Panc1 (cell line): Measurements from ENCODE around the gene POLR2B. TPM values are rescaled to one million over a fixed set of nuclear protein-coding genes. Genes with fewer than 3 reads are reported as not detected.

Experiments used
- ATAC-seq: fragments of 200-7000 bp; cut with Tn5 transposase; 2 replicates; pipeline ENCODE4 v1.9.1; 2020; ENCODE audit warnings: mild to moderate bottlenecking, moderate library complexity
- BruUV-seq: library from RNA; stranded (reverse); fragments of 400-500 nt; replicated peaks from 2 replicates; lab custom pipeline; 2021; lab: Mats Ljungman, UMichigan
- CTCF ChIA-PET: fragments of 300-600 bp; sonication (Branson Sonifier 250); formaldehyde crosslinking; loops from one replicate; lab custom pipeline; 2022; ENCODE audit warnings: antibody characterized with exemption; lab: Charles Lee
- POLR2A ChIA-PET: fragments of 300-600 bp; sonication (Branson Sonifier 250); formaldehyde crosslinking; loops from one replicate; lab custom pipeline; 2022; ENCODE audit warnings: antibody characterized with exemption; lab: Charles Lee
- DNase-seq: peaks from one replicate; pipeline ENCODE4 v3.0.0-alpha.2; 2010; ENCODE audit warnings: low read depth, low spot score
- H3K27ac ChIP-seq: 2 replicates; pipeline ENCODE4 v1.5.1; 2011; ENCODE audit warnings: mild to moderate bottlenecking, low read length, inconsistent platforms
- H3K27me3 ChIP-seq: fragments of 200-500 bp; sonication (Bioruptor generic); 2 replicates; pipeline ENCODE4 v1.6.0; 2014; ENCODE audit warnings: low read length, inconsistent platforms; ENCODE audit not compliant: control insufficient read depth, insufficient read depth
- H3K36me3 ChIP-seq: fragments of 200-500 bp; sonication (Bioruptor generic); 2 replicates; pipeline ENCODE4 v1.5.1; 2014; ENCODE audit warnings: inconsistent platforms, mild to moderate bottlenecking, low read length, moderate library complexity; ENCODE audit not compliant: control insufficient read depth, insufficient read depth
- H3K4me1 ChIP-seq: 2 replicates; pipeline ENCODE4 v1.5.1; 2011; ENCODE audit warnings: inconsistent platforms, mild to moderate bottlenecking, low read length, moderate library complexity; ENCODE audit not compliant: control insufficient read depth, insufficient read depth
- H3K4me3 ChIP-seq, 2 experiments: 2 replicates each; pipeline ENCODE4 v1.5.1; 2011 to 2012; ENCODE audit warnings: low read depth in 2 of 2, low read length in 2 of 2, mild to moderate bottlenecking in 2 of 2, inconsistent platforms in 1 of 2, moderate library complexity in 1 of 2
- H3K9me3 ChIP-seq: fragments of 200-500 bp; sonication (Bioruptor generic); 2 replicates; pipeline ENCODE4 v1.5.1; 2014; ENCODE audit warnings: low read depth, mild to moderate bottlenecking, inconsistent platforms, low read length, moderate library complexity; ENCODE audit not compliant: control insufficient read depth, insufficient read depth
- CTCF ChIP-seq: fragments of 450-650 bp; IDR thresholded peaks from 2 replicates; pipeline ENCODE4 v1.5.1; 2017; ENCODE audit warnings: mild to moderate bottlenecking
- POLR2AphosphoS5 ChIP-seq: IDR thresholded peaks from 2 replicates; pipeline ENCODE4 v1.6.1; 2012; ENCODE audit warnings: mild to moderate bottlenecking, low read depth, low read length, moderate library complexity
- SIN3A ChIP-seq: IDR thresholded peaks from 2 replicates; pipeline ENCODE4 v1.6.1; 2012; ENCODE audit warnings: low read depth, mild to moderate bottlenecking, low read length, moderate library complexity, borderline replicate concordance; ENCODE audit not compliant: insufficient read depth
- TCF7L2 ChIP-seq: IDR thresholded peaks from 2 replicates; pipeline ENCODE4 v1.6.1; 2011; ENCODE audit warnings: mild to moderate bottlenecking, low read depth, low read length, inconsistent platforms
- in situ Hi-C: cut with HindIII; loops from 2 replicates; pipeline ENCODE4 v1.10.0; 2016; ENCODE audit warnings: low sequenced_read_pairs, low pct_unique_long_range_greater_than_20kb
- intact Hi-C: fragments of 100-400 bp; cut with micrococcal nuclease; formaldehyde crosslinking; loops from one replicate; pipeline ENCODE4 v1.10.0; 2022; ENCODE audit not compliant: unreplicated experiment
- total RNA-seq: library from RNA; stranded (reverse); gene quantifications from one replicate; pipeline ENCODE4 v1.2.1, GENCODE V29; 2021; ENCODE audit not compliant: unreplicated experiment
- TF ChIP-seq, protein P1 (sequence below), 2 experiments: IDR thresholded peaks; 2 replicates each; pipeline ENCODE4 v1.6.1; 2011 to 2012; ENCODE audit warnings: low read depth in 2 of 2, control low read depth in 1 of 2, low read length in 1 of 2, mild to moderate bottlenecking in 1 of 2, moderate library complexity in 1 of 2; ENCODE audit not compliant: insufficient read depth in 1 of 2

The POLR2B gene
- total RNA-seq, 1 experiment from 2014 or later, result 84.1 TPM

- ATAC-seq, result no peak
- no peak overlapping the region for H3K27ac ChIP-seq
These were observed 44.4 kb downstream of the POLR2B start for GRCh38 chr4:57023104-57023503.

GRCh38 chr4:57034520-57034919, 55.8 kb downstream of the POLR2B start:
- Histone ChIP-seq H3K27me3 (no peaks in the 10 kb centered on the region), H3K9me3 (no peaks in the 10 kb centered on the region), H3K4me1 (no peaks in the 10 kb centered on the region), H3K36me3 (peaks cover 8% of the 10 kb centered on the region; the same call in 1 of the 2 replicates), H3K4me3 (no peak overlapping the region), H3K27ac (no peak overlapping the region)
- no TSS peak for BruUV-seq
- ChIA-PET CTCF (no interaction called here), POLR2A (no interaction called here)
- no peak for DNase-seq
- TF ChIP-seq, protein P1, sequence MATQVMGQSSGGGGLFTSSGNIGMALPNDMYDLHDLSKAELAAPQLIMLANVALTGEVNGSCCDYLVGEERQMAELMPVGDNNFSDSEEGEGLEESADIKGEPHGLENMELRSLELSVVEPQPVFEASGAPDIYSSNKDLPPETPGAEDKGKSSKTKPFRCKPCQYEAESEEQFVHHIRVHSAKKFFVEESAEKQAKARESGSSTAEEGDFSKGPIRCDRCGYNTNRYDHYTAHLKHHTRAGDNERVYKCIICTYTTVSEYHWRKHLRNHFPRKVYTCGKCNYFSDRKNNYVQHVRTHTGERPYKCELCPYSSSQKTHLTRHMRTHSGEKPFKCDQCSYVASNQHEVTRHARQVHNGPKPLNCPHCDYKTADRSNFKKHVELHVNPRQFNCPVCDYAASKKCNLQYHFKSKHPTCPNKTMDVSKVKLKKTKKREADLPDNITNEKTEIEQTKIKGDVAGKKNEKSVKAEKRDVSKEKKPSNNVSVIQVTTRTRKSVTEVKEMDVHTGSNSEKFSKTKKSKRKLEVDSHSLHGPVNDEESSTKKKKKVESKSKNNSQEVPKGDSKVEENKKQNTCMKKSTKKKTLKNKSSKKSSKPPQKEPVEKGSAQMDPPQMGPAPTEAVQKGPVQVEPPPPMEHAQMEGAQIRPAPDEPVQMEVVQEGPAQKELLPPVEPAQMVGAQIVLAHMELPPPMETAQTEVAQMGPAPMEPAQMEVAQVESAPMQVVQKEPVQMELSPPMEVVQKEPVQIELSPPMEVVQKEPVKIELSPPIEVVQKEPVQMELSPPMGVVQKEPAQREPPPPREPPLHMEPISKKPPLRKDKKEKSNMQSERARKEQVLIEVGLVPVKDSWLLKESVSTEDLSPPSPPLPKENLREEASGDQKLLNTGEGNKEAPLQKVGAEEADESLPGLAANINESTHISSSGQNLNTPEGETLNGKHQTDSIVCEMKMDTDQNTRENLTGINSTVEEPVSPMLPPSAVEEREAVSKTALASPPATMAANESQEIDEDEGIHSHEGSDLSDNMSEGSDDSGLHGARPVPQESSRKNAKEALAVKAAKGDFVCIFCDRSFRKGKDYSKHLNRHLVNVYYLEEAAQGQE (IDR thresholded peaks at IDR 0.05; ENCODE audit: insufficient read depth in 1 of 2, low read depth in 2 of 2, low read length in 1 of 2), result no peak
- TF ChIP-seq CTCF, result no peak
- TF ChIP-seq SIN3A, result no peak
- no peak for TF ChIP-seq TCF7L2
- no peak for TF ChIP-seq POLR2AphosphoS5
- ATAC-seq, result no peak
- in situ Hi-C loops, result no loop called here
- intact Hi-C loops, result no loop called here

More at GRCh38 chr4:57023104-57023503, 44.4 kb downstream of the POLR2B start:
- no peak for DNase-seq
- CTCF ChIA-PET, result no interaction called here
- intact Hi-C loops (no loop called here), in situ Hi-C loops (no loop called here)
- TF ChIP-seq POLR2AphosphoS5 (no peak), CTCF (no peak), TCF7L2 (no peak), SIN3A (no peak)
- TF ChIP-seq, protein P1 (IDR thresholded peaks at IDR 0.05; ENCODE audit: insufficient read depth in 1 of 2, low read depth in 2 of 2, low read length in 1 of 2), result no peak
- no TSS peak for BruUV-seq
- Histone ChIP-seq H3K9me3 (no peaks in the 10 kb centered on the region), H3K4me1 (no peaks in the 10 kb centered on the region), H3K4me3 (no peak overlapping the region), H3K27me3 (no peaks in the 10 kb centered on the region), H3K36me3 (peaks cover 19% of the 10 kb centered on the region)
- POLR2A ChIA-PET, result no interaction called here
